HepG2 (cell line): ENCODE results near the gene CHRNG.

ENCODE experiments used
- CHD4 ChIP-seq: fragments of 200-600 bp; sonication (generic); IDR thresholded peaks from 2 replicates; pipeline ENCODE4 v1.7.0; 2017; ENCODE audit warnings: mild to moderate bottlenecking, low read length, borderline replicate concordance
- EZH2 ChIP-seq: conservative IDR thresholded peaks from 2 replicates; pipeline ENCODE4 v1.6.1; 2012; ENCODE audit warnings: mild to moderate bottlenecking, low read depth, low read length, moderate library complexity
- FOSL1 ChIP-seq: sonication (generic); formaldehyde crosslinking; IDR thresholded peaks from 2 replicates; pipeline ENCODE4 v1.9.0; 2021; ENCODE audit warnings: missing genetic modification reagents, borderline replicate concordance
- FOXM1 ChIP-seq: sonication (generic); formaldehyde crosslinking; IDR thresholded peaks from 2 replicates; pipeline ENCODE4 v1.5.0; 2020; ENCODE audit warnings: missing genetic modification reagents
- HNRNPK ChIP-seq: fragments of 200-400 bp; formaldehyde crosslinking; IDR thresholded peaks from 2 replicates; pipeline ENCODE4 v1.6.1; 2018; ENCODE audit warnings: low read length, low read depth, moderate library complexity, mild to moderate bottlenecking; ENCODE audit not compliant: poor library complexity, severe bottlenecking
- IKZF5 ChIP-seq: IDR thresholded peaks from 2 replicates; pipeline ENCODE4 v1.6.1; 2018; ENCODE audit warnings: missing genetic modification reagents, mild to moderate bottlenecking, missing compliant biosample characterization
- PAWR ChIP-seq: sonication (generic); formaldehyde crosslinking; IDR thresholded peaks from 2 replicates; pipeline ENCODE4 v1.4.0; 2020; ENCODE audit warnings: missing genetic modification reagents, mild to moderate bottlenecking, borderline replicate concordance
- TCF12 ChIP-seq, 2 experiments: fragments of 450-650 bp in 1 of 2; sonication (generic) in 1 of 2; formaldehyde crosslinking in 1 of 2; IDR thresholded peaks; 2 replicates each; pipeline versions ENCODE4 v1.6.1 to v1.8.0; 2017 to 2022; ENCODE audit warnings: antibody characterized with exemption in 1 of 2, mild to moderate bottlenecking in 1 of 2, missing genetic modification reagents in 1 of 2, moderate library complexity in 1 of 2
- TRIM24 ChIP-seq: sonication (generic); formaldehyde crosslinking; IDR thresholded peaks from 2 replicates; pipeline ENCODE4 v1.8.0; 2022; ENCODE audit warnings: mild to moderate bottlenecking, missing genetic modification reagents
- ZBTB7A ChIP-seq: sonication (generic); formaldehyde crosslinking; IDR thresholded peaks from 2 replicates; pipeline ENCODE4 v1.8.0; 2022; ENCODE audit warnings: mild to moderate bottlenecking, missing genetic modification reagents
- ZNF274 ChIP-seq: sonication (generic); formaldehyde crosslinking; IDR thresholded peaks from 2 replicates; pipeline ENCODE4 v1.5.1; 2020; ENCODE audit warnings: mild to moderate bottlenecking, missing genetic modification reagents
- ZZZ3 ChIP-seq: sonication (generic); formaldehyde crosslinking; IDR thresholded peaks from 2 replicates; pipeline ENCODE4 v1.4.0; 2020; ENCODE audit warnings: missing genetic modification reagents, mild to moderate bottlenecking, borderline replicate concordance
- TF ChIP-seq, protein P1 (sequence below): sonication (generic); formaldehyde crosslinking; IDR thresholded peaks from 2 replicates; pipeline ENCODE4 v1.5.0; 2020; ENCODE audit warnings: mild to moderate bottlenecking, missing genetic modification reagents, moderate library complexity
- TF ChIP-seq, protein P2 (sequence below): IDR thresholded peaks from 2 replicates; pipeline ENCODE4 v1.6.1; 2012; ENCODE audit warnings: low read length, improper control_type of control experiment

GRCh38 chr2:232577841-232578240, 38.3 kb downstream of the CHRNG start:
- TF ChIP-seq ZBTB7A: no peak
- no peak for TF ChIP-seq IKZF5 (CRISPR knock-in tag)
- TF ChIP-seq EZH2: no peak
- no peak for TF ChIP-seq ZNF274 (CRISPR knock-in tag)
- TF ChIP-seq FOSL1 (CRISPR knock-in tag): no peak
- TF ChIP-seq TCF12 (IDR thresholded peaks at IDR 0.05): no peak
- TF ChIP-seq TCF12 (CRISPR knock-in tag; IDR thresholded peaks at IDR 0.05): no peak
- TF ChIP-seq, protein P1, sequence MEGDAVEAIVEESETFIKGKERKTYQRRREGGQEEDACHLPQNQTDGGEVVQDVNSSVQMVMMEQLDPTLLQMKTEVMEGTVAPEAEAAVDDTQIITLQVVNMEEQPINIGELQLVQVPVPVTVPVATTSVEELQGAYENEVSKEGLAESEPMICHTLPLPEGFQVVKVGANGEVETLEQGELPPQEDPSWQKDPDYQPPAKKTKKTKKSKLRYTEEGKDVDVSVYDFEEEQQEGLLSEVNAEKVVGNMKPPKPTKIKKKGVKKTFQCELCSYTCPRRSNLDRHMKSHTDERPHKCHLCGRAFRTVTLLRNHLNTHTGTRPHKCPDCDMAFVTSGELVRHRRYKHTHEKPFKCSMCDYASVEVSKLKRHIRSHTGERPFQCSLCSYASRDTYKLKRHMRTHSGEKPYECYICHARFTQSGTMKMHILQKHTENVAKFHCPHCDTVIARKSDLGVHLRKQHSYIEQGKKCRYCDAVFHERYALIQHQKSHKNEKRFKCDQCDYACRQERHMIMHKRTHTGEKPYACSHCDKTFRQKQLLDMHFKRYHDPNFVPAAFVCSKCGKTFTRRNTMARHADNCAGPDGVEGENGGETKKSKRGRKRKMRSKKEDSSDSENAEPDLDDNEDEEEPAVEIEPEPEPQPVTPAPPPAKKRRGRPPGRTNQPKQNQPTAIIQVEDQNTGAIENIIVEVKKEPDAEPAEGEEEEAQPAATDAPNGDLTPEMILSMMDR: no peak
- TF ChIP-seq ZZZ3: no peak
- no peak for TF ChIP-seq PAWR (CRISPR knock-in tag)
- TF ChIP-seq, protein P2, sequence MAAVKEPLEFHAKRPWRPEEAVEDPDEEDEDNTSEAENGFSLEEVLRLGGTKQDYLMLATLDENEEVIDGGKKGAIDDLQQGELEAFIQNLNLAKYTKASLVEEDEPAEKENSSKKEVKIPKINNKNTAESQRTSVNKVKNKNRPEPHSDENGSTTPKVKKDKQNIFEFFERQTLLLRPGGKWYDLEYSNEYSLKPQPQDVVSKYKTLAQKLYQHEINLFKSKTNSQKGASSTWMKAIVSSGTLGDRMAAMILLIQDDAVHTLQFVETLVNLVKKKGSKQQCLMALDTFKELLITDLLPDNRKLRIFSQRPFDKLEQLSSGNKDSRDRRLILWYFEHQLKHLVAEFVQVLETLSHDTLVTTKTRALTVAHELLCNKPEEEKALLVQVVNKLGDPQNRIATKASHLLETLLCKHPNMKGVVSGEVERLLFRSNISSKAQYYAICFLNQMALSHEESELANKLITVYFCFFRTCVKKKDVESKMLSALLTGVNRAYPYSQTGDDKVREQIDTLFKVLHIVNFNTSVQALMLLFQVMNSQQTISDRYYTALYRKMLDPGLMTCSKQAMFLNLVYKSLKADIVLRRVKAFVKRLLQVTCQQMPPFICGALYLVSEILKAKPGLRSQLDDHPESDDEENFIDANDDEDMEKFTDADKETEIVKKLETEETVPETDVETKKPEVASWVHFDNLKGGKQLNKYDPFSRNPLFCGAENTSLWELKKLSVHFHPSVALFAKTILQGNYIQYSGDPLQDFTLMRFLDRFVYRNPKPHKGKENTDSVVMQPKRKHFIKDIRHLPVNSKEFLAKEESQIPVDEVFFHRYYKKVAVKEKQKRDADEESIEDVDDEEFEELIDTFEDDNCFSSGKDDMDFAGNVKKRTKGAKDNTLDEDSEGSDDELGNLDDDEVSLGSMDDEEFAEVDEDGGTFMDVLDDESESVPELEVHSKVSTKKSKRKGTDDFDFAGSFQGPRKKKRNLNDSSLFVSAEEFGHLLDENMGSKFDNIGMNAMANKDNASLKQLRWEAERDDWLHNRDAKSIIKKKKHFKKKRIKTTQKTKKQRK: no peak
- no peak for TF ChIP-seq TRIM24 (CRISPR knock-in tag)
- no peak for TF ChIP-seq CHD4
- no peak for TF ChIP-seq HNRNPK
- TF ChIP-seq FOXM1 (CRISPR knock-in tag): no peak
